Ureter (tissue), 1 donor: ENCODE results near the gene CDC7. TPM values are rescaled to one million over a fixed set of nuclear protein-coding genes. Genes with fewer than 3 reads are reported as not detected.

Source experiments
- DNase-seq: peaks from one replicate; pipeline ENCODE4 v3.0.0-alpha.2; 2020; ENCODE audit warnings: low spot score
- total RNA-seq: library from RNA; stranded (reverse); gene quantifications from one replicate; pipeline ENCODE4 v1.2.4, GENCODE V29; 2023
- donor health status: DM: yes; HTN: yes; CAD: no.

Gene CDC7
- total RNA-seq, 1 donor from 2014 or later: 4.9 TPM

GRCh38 chr1:91548376-91549040, 47.9 kb downstream of the CDC7 start:
- no peak for DNase-seq

GRCh38 chr1:91549041-91549735, 48.5 kb downstream of the CDC7 start:
- no peak for DNase-seq

DNA sequence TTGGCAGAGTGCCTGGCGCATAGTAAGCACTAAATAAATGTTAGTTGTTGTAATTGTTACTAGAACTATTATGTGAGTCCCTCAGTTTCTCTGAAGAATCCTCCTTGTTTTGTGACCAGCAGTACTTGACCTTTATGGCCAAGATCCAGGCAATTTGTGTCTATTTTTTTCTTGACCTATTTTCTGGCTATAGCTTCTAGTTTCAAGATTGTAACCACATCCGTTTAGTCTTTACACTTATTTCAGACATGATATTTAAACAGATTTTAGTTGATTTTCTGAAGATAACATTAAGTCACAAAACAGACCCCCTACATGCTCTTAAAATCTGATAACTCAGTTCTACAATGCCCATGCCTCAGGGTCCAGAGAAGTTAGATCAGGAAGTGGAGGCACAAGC, 50.3 kb downstream of the CDC7 start:
- no peak for DNase-seq

- DNase-seq: no peak
Observed at GRCh38 chr1:91552091-91552490, 51.4 kb downstream of the CDC7 start.

- DNase-seq: no peak
Observed at GRCh38 chr1:91552596-91552995, 51.9 kb downstream of the CDC7 start.

DNA sequence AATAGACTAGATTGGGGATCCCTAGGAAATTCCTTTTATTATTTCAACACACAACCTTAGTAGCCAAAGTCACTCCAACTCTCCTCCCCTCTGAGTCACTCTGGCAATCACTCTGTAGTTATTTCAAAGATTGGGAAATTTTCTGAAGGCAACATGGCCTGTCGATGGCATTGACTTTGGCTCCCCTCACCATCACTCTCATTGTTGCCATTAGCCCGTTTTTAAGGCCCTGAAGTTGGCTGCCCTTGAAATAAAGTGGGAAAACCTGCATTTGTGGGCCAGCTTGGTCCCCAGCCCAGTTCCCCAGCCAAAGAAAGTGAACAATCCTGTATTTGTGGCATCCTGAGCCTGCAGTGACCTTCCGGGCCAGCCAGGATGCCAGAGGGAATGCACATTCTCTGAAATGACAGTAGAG, 52.5 kb downstream of the CDC7 start:
- no peak for DNase-seq

- no peak for DNase-seq
Observed at GRCh38 chr1:91555074-91555730, 54.6 kb downstream of the CDC7 start.

GRCh38 chr1:91555821-91556531, 55.3 kb downstream of the CDC7 start:
- DNase-seq: no peak

- no peak for DNase-seq
Observed at GRCh38 chr1:91556556-91556955, 55.9 kb downstream of the CDC7 start.

GRCh38 chr1:91557039-91557690, 56.5 kb downstream of the CDC7 start:
- no peak for DNase-seq

GRCh38 chr1:91557826-91558225, 57.2 kb downstream of the CDC7 start:
- DNase-seq: no peak

DNA sequence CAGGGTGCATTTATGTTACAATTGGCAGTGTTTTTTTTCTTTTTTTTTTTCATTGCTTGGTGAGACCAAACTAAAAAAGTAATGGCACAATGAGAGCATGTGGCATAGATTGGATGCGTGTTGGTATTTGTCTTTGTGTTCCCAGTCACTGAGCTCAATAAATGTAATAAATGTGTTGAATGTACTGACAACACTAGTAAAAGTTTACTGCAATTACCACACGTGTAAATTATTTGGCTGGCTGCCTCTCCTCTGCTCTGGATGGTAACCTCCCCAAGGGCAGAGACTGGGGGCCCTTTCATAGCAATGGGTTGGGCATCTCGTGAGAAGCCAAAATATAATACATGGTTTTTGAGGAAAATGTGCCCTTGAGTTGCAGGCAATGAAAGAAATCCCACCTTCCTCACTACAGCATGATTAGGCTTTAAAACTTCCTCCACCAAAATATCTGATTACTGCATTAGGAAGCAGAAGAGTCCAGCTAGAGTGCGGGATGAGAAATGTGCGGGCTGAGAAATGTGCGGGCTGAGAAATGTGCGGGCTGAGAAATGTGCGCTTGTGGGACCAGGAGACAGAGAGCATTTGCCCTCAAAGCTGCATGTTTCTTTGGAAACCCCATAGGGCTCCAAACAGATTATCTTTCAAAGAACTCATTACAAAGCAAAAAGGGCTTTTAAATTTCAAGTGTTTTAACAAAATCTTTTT, 58.5 kb downstream of the CDC7 start:
- DNase-seq: no peak

- DNase-seq: no peak
Observed at GRCh38 chr1:91559838-91560565, 59.4 kb downstream of the CDC7 start.

DNA sequence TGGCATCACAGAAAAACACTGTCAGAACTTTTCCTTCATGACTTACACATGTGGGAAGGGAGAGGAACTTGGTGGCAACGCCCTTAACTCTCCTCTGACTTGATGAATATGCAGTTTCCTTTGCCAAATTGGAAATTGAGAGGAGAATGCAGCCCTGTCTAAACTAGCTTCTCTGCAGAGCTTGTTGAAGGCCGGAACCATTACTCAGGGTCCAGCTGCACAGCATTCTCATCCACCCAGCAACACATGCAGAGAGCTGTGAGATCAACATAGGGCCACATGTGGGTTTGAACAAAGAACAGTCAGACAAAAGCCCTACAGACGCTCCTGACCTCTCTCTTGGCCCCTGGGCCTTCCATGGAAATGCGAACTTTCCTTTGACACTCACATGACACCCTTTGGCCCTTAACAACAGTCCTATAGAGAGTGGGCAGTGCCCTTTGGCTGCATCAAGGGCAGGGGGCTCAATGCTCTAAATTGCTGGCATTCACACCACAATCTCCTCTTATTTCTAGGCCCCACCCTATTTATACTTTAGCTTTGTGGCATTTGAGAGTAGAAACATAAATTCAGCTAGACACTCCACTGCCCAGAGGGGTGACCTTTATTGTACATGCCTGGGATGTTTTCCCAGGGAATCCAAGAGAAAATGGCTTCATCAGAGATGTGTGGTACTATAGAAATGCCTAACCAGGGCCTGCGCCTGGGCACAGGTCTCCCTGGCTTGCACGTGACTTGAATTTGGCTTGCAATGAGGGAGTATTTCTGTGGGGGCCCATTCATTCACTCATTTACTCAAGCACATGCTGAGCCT, 64.4 kb downstream of the CDC7 start:
- no peak for DNase-seq

- DNase-seq: no peak
Observed at GRCh38 chr1:91567583-91567982, 66.9 kb downstream of the CDC7 start.

DNA sequence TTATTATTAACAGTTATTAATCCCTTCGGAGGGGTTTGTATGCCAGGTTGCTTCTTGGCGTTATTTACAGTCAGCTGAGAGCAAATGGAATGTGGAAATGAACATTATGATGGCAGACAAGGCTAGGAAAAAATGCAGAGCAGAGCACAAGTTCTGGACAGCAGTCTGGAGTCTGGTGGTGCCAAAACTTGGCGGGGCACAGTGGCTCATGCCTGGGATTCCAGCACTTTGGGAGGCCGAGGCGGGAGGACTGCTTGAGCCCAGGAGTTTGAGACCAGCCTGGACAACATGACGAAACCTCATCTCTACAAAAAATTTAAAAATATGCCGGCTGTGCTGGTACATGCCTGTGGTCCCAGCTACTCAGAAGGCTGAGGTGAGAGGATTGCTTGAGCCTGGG, 67.6 kb downstream of the CDC7 start:
- no peak for DNase-seq

DNA sequence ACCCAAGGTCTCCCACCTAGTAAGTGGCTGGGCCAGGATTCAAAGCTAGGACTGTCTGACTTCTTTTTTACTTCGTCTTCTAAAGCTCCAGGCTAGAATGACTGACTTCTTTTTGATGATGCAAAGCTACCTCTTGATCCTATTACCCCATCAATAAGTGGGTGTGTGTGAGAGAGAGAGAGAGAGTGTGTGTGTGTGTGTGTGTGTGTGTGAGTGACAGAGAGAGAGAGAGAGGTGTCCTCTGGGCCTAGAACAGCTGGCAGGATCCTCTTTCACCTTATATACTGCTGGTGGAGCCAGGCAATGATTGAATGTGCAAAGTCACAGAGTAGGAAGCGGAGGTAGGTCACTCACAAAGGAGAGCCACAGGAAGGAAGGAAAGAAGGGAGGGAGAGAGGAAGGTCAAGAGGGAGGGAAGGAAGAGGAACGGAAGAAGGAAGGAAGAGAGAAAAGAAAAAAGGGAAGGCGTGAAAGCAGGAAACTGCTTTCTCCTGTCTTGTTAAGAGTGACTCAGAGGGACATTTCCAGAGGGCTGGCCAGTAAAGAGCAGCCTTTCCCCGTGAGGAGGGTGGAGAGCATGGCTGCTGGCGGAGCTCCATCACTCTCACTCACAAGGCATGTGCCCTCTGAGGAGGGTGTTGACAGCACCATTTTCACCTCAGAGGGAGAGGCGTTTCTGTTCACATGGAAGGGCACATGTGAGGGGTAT, 68.9 kb downstream of the CDC7 start:
- DNase-seq: peak; percentile 79

DNA sequence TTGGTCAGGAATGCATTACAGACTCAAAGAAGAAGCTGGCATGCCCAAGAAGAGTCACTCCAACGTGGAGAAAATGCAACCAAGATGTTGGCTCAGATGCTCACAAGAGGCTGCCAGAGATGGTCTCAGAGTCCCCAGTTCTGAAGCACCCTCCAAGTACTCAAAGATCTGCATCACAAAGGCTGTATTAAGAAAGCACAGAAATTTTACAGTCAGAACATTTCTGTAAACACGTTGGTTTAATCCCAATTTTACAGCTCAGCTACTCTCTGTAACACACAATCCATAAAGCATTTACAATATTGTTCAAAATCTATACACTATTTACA, 69.4 kb downstream of the CDC7 start:
- DNase-seq: no peak

- no peak for DNase-seq
Observed at GRCh38 chr1:91572044-91572443, 71.4 kb downstream of the CDC7 start.
